ENCODE measurements around the gene EPS8L1.
A peak's percentile ranks its signal among the peaks of the same experiment; 100 is the strongest.

The EPS8L1 gene

DNA sequence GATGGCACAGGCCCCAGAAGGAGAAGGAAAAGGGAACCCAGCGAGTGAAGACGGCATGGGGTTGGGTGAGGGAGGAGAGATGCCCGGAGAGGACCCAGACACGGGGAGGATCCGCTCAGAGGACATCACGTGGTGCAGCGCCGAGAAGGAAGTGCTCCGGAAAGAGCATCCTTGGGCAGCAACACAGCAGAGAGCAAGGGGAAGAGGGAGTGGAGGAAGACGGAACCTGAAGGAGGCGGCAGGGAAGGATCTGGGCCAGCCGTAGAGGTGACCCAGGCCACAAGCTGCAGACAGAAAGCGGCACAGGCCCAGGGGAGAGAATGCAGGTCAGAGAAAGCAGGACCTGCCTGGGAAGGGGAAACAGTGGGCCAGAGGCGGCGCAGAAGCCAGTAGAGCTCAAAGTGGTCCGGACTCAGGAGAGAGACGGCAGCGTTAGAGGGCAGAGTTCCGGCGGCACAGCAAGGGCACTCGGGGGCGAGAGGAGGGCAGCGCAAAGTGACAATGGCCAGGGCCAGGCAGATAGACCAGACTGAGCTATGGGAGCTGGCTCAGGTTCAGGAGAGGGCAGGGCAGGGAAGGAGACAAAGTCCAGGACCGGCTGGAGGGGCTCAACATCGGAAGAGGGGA, 40.7 kb downstream of the EPS8L1 start:
- no peak overlapping the region for H2BK15ac ChIP-seq (ENCODE audit: low read length)
- H3K36me3 ChIP-seq (replicated peaks in 1 of 2; ENCODE audit: control insufficient read depth in 2 of 2, insufficient read depth in 2 of 2, low read length in 2 of 2): peaks cover 0 to 16% of the 10 kb centered on the region in 2 donors
- peaks cover 0 to 6% (median 0%) of the 10 kb centered on the region in 3 experiments for H3K27me3 ChIP-seq (ENCODE audit: control insufficient read depth in 3 of 3, insufficient read depth in 3 of 3, low read depth in 1 of 3, low read length in 3 of 3)
- peak overlapping the region; percentile 97 for H3K18ac ChIP-seq (ENCODE audit: low read length)
- no peak overlapping the region for H2BK12ac ChIP-seq (ENCODE audit: low read length)
- WGBS, 2 donors (ENCODE audit: extremely low coverage in 2 of 2, insufficient read length in 2 of 2, insufficient replicate concordance in 1 of 2): no CpG with 5 or more reads among the region's 25 CpGs
- H3K9ac ChIP-seq (ENCODE audit: low read depth, low read length, poor library complexity): peak overlapping the region; percentile 99
- H3K4ac ChIP-seq (ENCODE audit: low read length): no peak overlapping the region
- peak overlapping the region; percentile 16 for H2BK5ac ChIP-seq (ENCODE audit: low read length)
- H3K27ac ChIP-seq (replicated peaks; ENCODE audit: low read length): no peak overlapping the region
- H4K8ac ChIP-seq (ENCODE audit: low read depth, low read length): peak overlapping the region; percentile 26
- H2BK120ac ChIP-seq (ENCODE audit: low read depth, low read length): peak overlapping the region; percentile 32
- no peak overlapping the region for H4K91ac ChIP-seq (ENCODE audit: low read depth, low read length, poor library complexity)
- H3K4me2 ChIP-seq (ENCODE audit: insufficient read depth, low read length, poor library complexity, severe bottlenecking): peak overlapping the region; percentile 99
- DNase-seq (ENCODE audit: low spot score): no peak
- peak overlapping the region; percentile 90 for H3K14ac ChIP-seq (ENCODE audit: low read length)
- peaks cover 32% of the 10 kb centered on the region for H3K79me1 ChIP-seq (ENCODE audit: low read depth, low read length)
- H3K9me3 ChIP-seq (replicated peaks in 1 of 2; ENCODE audit: control insufficient read depth in 2 of 2, insufficient read depth in 1 of 2, low read depth in 1 of 2, low read length in 2 of 2): no peaks in the 10 kb centered on the region
- peak overlapping the region; percentile 97 for H2AK5ac ChIP-seq (ENCODE audit: low read depth, low read length)
- H2AFZ ChIP-seq (ENCODE audit: low read length): no peak overlapping the region
- peaks cover 35 to 37% of the 10 kb centered on the region in 2 donors for H3K4me1 ChIP-seq (ENCODE audit: control insufficient read depth in 2 of 2, insufficient read depth in 1 of 2, low read depth in 1 of 2, low read length in 2 of 2)
- H3K23ac ChIP-seq (ENCODE audit: low read depth, low read length, poor library complexity): peak overlapping the region; percentile 83
- H3K4me3 ChIP-seq (ENCODE audit: low read length in 2 of 2): peak overlapping the region; percentile 65 to 98

DNA sequence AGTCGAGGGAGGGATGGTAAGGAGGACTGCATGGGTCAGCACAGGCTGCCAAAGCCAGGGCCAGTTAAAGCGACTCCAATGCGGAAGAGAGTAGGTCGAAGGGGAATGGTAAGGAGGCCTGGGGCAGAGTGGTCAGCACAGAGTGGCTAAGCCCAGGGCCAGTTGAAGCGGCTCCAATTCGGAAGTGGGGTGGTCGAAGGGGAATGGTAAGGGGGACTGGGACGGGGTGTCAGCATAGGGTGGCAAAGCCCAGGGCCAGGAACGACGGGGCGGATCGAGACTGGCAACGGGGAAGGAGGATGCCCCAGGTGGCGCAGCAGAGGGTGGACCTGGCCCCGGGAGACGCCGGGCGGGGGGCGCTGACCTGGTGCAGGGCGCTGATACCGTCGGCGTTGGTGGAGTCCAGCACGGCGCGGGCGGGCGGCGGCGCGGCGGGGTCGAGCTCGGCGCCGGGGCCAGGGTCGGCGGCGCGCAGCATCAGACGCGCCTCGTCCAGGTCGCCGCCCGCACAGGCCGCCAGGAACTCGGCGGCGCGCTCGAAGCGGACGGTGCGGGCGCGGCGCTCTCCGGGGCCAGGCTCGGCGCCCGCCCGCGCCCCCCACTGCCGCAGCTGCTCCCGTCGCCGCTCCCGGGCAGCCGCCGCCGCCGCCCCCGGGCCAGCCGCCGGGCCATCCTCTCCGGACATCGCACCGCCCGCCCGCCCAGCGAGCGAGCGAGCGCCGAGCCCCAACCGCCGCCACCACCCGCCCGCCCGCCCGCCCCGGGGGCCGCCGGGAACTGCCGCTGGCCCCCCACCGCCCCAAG, 41.4 kb downstream of the EPS8L1 start, which contains the start of gene PPP1R12C:
PPP1R12C (minus strand) TSS at position 779 of the 804 bp plus-strand sequence; CDS start at position 685, 94 bp downstream.
- Histone ChIP-seq H3K4me1 (ENCODE audit: control insufficient read depth in 2 of 2, insufficient read depth in 1 of 2, low read depth in 1 of 2, low read length in 2 of 2) (peaks cover 35 to 37% of the 10 kb centered on the region in 2 donors), H3K27ac (replicated peaks; ENCODE audit: low read length) (peak within 1 kb of the TSS; percentile 56), H2BK15ac (ENCODE audit: low read length) (peak within 1 kb of the TSS; percentile 21), H3K36me3 (replicated peaks in 1 of 2; ENCODE audit: control insufficient read depth in 2 of 2, insufficient read depth in 2 of 2, low read length in 2 of 2) (peaks cover 0 to 9% of the 10 kb centered on the region in 2 donors), H3K4ac (ENCODE audit: low read length) (peak within 1 kb of the TSS; percentile 66), H2BK5ac (ENCODE audit: low read length) (peak within 1 kb of the TSS; percentile 67), H4K91ac (ENCODE audit: low read depth, low read length, poor library complexity) (no peak within 1 kb of the TSS), H2AK5ac (ENCODE audit: low read depth, low read length) (peak within 1 kb of the TSS; percentile 97), H3K4me2 (ENCODE audit: insufficient read depth, low read length, poor library complexity, severe bottlenecking) (peak within 1 kb of the TSS; percentile 99), H3K79me1 (ENCODE audit: low read depth, low read length) (peaks cover 30% of the 10 kb centered on the region), H3K23ac (ENCODE audit: low read depth, low read length, poor library complexity) (peak within 1 kb of the TSS; percentile 83), H2AFZ (ENCODE audit: low read length) (peak within 1 kb of the TSS; percentile 93), H2BK120ac (ENCODE audit: low read depth, low read length) (peak within 1 kb of the TSS; percentile 32), H3K27me3 (ENCODE audit: control insufficient read depth in 3 of 3, insufficient read depth in 3 of 3, low read depth in 1 of 3, low read length in 3 of 3) (peaks cover 0 to 6% (median 0%) of the 10 kb centered on the region in 3 experiments), H3K14ac (ENCODE audit: low read length) (peak within 1 kb of the TSS; percentile 94), H3K9ac (ENCODE audit: low read depth, low read length, poor library complexity) (peak within 1 kb of the TSS; percentile 99), H3K9me3 (replicated peaks in 1 of 2; ENCODE audit: control insufficient read depth in 2 of 2, insufficient read depth in 1 of 2, low read depth in 1 of 2, low read length in 2 of 2) (no peaks in the 10 kb centered on the region), H3K4me3 (ENCODE audit: low read length in 2 of 2) (peak within 1 kb of the TSS; percentile 65 to 98), H3K18ac (ENCODE audit: low read length) (peak within 1 kb of the TSS; percentile 97), H2BK12ac (ENCODE audit: low read length) (no peak within 1 kb of the TSS), H4K8ac (ENCODE audit: low read depth, low read length) (peak within 1 kb of the TSS; percentile 26)
- no peak for DNase-seq (ENCODE audit: low spot score)
- WGBS, 2 donors (ENCODE audit: extremely low coverage in 2 of 2, insufficient read length in 2 of 2, insufficient replicate concordance in 1 of 2): no CpG with 5 or more reads among the region's 97 CpGs

- Histone ChIP-seq H3K18ac (ENCODE audit: low read length) (peak overlapping the region; percentile 62), H2AK5ac (ENCODE audit: low read depth, low read length) (no peak overlapping the region), H3K79me1 (ENCODE audit: low read depth, low read length) (peaks cover 22% of the 10 kb centered on the region), H4K91ac (ENCODE audit: low read depth, low read length, poor library complexity) (no peak overlapping the region), H4K8ac (ENCODE audit: low read depth, low read length) (no peak overlapping the region), H3K27me3 (ENCODE audit: control insufficient read depth in 3 of 3, insufficient read depth in 3 of 3, low read depth in 1 of 3, low read length in 3 of 3) (peaks cover 0 to 13% (median 0%) of the 10 kb centered on the region in 3 experiments), H3K4me2 (ENCODE audit: insufficient read depth, low read length, poor library complexity, severe bottlenecking) (peak overlapping the region; percentile 64), H3K4me1 (ENCODE audit: control insufficient read depth in 2 of 2, insufficient read depth in 1 of 2, low read depth in 1 of 2, low read length in 2 of 2) (peaks cover 34% of the 10 kb centered on the region in 2 donors), H3K4ac (ENCODE audit: low read length) (no peak overlapping the region), H2BK15ac (ENCODE audit: low read length) (peak overlapping the region; percentile 21), H3K9me3 (replicated peaks in 1 of 2; ENCODE audit: control insufficient read depth in 2 of 2, insufficient read depth in 1 of 2, low read depth in 1 of 2, low read length in 2 of 2) (no peaks in the 10 kb centered on the region), H3K36me3 (replicated peaks in 1 of 2; ENCODE audit: control insufficient read depth in 2 of 2, insufficient read depth in 2 of 2, low read length in 2 of 2) (peaks cover 0 to under 1% of the 10 kb centered on the region in 2 donors), H3K27ac (replicated peaks; ENCODE audit: low read length) (peak overlapping the region; percentile 56), H2BK120ac (ENCODE audit: low read depth, low read length) (no peak overlapping the region), H3K9ac (ENCODE audit: low read depth, low read length, poor library complexity) (no peak overlapping the region), H2BK12ac (ENCODE audit: low read length) (no peak overlapping the region), H2BK5ac (ENCODE audit: low read length) (peak overlapping the region; percentile 67), H3K14ac (ENCODE audit: low read length) (no peak overlapping the region), H3K4me3 (ENCODE audit: low read length in 2 of 2) (peak overlapping the region; percentile 65 to 79), H3K23ac (ENCODE audit: low read depth, low read length, poor library complexity) (peak overlapping the region; percentile 20), H2AFZ (ENCODE audit: low read length) (peak overlapping the region; percentile 93)
- DNase-seq (ENCODE audit: low spot score): peak; percentile 97
- no CpG with 5 or more reads among the region's 44 CpGs for WGBS, 2 donors (ENCODE audit: extremely low coverage in 2 of 2, insufficient read length in 2 of 2, insufficient replicate concordance in 1 of 2)
Measured at GRCh38 chr19:55117663-55118391, 42.2 kb downstream of the EPS8L1 start.
